GM12878 (cell line): ENCODE results near the gene TMED1. TPM values are rescaled to one million over a fixed set of nuclear protein-coding genes. Genes with fewer than 3 reads are reported as not detected.

Source experiments
- IKZF1 ChIP-seq: fragments of 450-650 bp; conservative IDR thresholded peaks from 2 replicates; pipeline ENCODE4 v1.6.1; 2017; ENCODE audit warnings: antibody characterized with exemption, mild to moderate bottlenecking
- LARP7 ChIP-seq: fragments of 450-650 bp; IDR thresholded peaks from 2 replicates; pipeline ENCODE4 v1.6.1; 2017; ENCODE audit warnings: mild to moderate bottlenecking
- MTA3 ChIP-seq: IDR thresholded peaks from 2 replicates; pipeline ENCODE4 v1.6.1; 2012; ENCODE audit warnings: low read length, inconsistent platforms, borderline replicate concordance
- NFYB ChIP-seq: IDR thresholded peaks from 2 replicates; pipeline ENCODE4 v1.6.1; 2011; ENCODE audit warnings: low read depth, mild to moderate bottlenecking, low read length, improper control_type of control experiment, moderate library complexity; ENCODE audit not compliant: insufficient read depth
- SMARCA5 ChIP-seq: fragments of 450-650 bp; IDR thresholded peaks from 2 replicates; pipeline ENCODE4 v1.6.1; 2017; ENCODE audit warnings: mild to moderate bottlenecking
- SREBF1 ChIP-seq: IDR thresholded peaks from 2 replicates; pipeline ENCODE4 v1.6.1; 2012; ENCODE audit warnings: mild to moderate bottlenecking, low read length
- TBL1XR1 ChIP-seq: IDR thresholded peaks from 2 replicates; pipeline ENCODE4 v1.6.1; 2012; ENCODE audit warnings: low read depth, low read length, improper control_type of control experiment
- ZBTB4 ChIP-seq: fragments of 450-650 bp; formaldehyde crosslinking; IDR thresholded peaks from 2 replicates; pipeline ENCODE4 v1.4.0; 2022; ENCODE audit warnings: mild to moderate bottlenecking, moderate library complexity
- polyA plus RNA-seq, 11 experiments: library from polyadenylated mRNA; depleted of rRNA in 4 of 11; unstranded in 6 of 11; stranded (reverse) in 5 of 11; fragments of >200 nt; fragmentation: Nextera tagmentation in 4 of 11; fragmentation: Illumina TruSeq in 1 of 11; extraction: Ambion mirVana in 4 of 11; extraction: Trizol in 1 of 11; gene quantifications; 1 replicate in 1 of 11; 2 replicates in 10 of 11; pipeline versions ENCODE4 v1.2.1 to v1.2.3, GENCODE V29; 2011 to 2016; ENCODE audit warnings: inconsistent platforms in 2 of 11, missing spikeins in 2 of 11, low read depth in 1 of 11
- total RNA-seq, 4 experiments: library from RNA; depleted of rRNA in 3 of 4; stranded (reverse); fragments of >200 nt in 3 of 4; fragmentation: Illumina TruSeq in 1 of 4; extraction: Trizol in 1 of 4; gene quantifications; 2 replicates each; pipeline versions ENCODE4 v1.2.1 to v1.2.3, GENCODE V29; 2013 to 2021
- TF ChIP-seq, protein P1 (sequence below): IDR thresholded peaks from 2 replicates; pipeline ENCODE4 v1.6.1; 2012; ENCODE audit warnings: mild to moderate bottlenecking, low read depth, low read length
- TF ChIP-seq, protein P2 (sequence below): fragments of 450-650 bp; IDR thresholded peaks from 2 replicates; pipeline ENCODE4 v1.6.1; 2018; ENCODE audit warnings: mild to moderate bottlenecking, low read depth, moderate library complexity; ENCODE audit not compliant: partially characterized antibody
- TF ChIP-seq, protein P3 (sequence below): fragments of 450-650 bp; formaldehyde crosslinking; IDR thresholded peaks from 2 replicates; pipeline ENCODE4 v1.4.0; 2020; ENCODE audit warnings: mild to moderate bottlenecking, moderate library complexity

TMED1 gene
- total and polyA plus RNA-seq, 10 of the 15 experiments (the other 5 are each of a cell fraction or from before 2014, with no cell fraction given) = 0.60 to 23.1 (median 12.3) TPM

DNA sequence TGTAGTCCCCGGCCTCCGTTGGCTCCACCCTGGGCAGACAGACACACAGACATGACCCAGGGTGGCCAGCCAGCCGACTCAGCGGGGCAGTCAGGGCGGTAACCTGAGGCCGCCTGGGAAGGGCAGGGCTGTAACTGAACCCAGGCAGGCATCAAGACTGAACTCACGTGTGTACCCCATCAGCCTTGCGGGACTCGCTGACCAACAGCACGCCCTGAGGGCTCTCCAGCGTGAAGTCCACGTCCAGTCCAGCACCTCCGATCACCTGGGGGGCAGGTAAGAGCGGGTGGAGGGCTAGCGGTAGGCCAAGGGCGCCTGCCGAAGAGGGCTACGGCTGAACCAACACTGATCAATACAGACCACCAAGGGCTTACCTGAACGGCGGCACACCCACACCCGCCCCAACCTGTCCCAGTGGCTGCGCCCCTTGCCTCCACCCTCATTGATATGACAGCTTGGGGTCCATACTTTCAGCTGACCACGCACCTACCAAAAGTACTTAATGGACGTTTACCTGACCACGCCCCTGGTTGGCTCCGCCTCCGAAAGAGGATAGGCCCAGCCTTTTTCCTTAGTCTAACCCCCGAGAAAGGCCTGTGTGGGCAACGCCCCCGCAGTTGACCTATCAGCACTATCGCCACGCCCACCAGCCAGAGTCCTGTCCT is 791 bp downstream of the TMED1 start (continued):
- TF ChIP-seq IKZF1 (no peak), LARP7 (peak; percentile 69; the same call in 1 of the 2 replicates), SMARCA5 (peak; percentile 86), MTA3 (peak; percentile 49; the same call in 1 of the 2 replicates), NFYB (peak; percentile 79), TBL1XR1 (no peak), ZBTB4 (no peak), SREBF1 (no peak)
- TF ChIP-seq, protein P1, sequence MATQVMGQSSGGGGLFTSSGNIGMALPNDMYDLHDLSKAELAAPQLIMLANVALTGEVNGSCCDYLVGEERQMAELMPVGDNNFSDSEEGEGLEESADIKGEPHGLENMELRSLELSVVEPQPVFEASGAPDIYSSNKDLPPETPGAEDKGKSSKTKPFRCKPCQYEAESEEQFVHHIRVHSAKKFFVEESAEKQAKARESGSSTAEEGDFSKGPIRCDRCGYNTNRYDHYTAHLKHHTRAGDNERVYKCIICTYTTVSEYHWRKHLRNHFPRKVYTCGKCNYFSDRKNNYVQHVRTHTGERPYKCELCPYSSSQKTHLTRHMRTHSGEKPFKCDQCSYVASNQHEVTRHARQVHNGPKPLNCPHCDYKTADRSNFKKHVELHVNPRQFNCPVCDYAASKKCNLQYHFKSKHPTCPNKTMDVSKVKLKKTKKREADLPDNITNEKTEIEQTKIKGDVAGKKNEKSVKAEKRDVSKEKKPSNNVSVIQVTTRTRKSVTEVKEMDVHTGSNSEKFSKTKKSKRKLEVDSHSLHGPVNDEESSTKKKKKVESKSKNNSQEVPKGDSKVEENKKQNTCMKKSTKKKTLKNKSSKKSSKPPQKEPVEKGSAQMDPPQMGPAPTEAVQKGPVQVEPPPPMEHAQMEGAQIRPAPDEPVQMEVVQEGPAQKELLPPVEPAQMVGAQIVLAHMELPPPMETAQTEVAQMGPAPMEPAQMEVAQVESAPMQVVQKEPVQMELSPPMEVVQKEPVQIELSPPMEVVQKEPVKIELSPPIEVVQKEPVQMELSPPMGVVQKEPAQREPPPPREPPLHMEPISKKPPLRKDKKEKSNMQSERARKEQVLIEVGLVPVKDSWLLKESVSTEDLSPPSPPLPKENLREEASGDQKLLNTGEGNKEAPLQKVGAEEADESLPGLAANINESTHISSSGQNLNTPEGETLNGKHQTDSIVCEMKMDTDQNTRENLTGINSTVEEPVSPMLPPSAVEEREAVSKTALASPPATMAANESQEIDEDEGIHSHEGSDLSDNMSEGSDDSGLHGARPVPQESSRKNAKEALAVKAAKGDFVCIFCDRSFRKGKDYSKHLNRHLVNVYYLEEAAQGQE = no peak
- TF ChIP-seq, protein P2, sequence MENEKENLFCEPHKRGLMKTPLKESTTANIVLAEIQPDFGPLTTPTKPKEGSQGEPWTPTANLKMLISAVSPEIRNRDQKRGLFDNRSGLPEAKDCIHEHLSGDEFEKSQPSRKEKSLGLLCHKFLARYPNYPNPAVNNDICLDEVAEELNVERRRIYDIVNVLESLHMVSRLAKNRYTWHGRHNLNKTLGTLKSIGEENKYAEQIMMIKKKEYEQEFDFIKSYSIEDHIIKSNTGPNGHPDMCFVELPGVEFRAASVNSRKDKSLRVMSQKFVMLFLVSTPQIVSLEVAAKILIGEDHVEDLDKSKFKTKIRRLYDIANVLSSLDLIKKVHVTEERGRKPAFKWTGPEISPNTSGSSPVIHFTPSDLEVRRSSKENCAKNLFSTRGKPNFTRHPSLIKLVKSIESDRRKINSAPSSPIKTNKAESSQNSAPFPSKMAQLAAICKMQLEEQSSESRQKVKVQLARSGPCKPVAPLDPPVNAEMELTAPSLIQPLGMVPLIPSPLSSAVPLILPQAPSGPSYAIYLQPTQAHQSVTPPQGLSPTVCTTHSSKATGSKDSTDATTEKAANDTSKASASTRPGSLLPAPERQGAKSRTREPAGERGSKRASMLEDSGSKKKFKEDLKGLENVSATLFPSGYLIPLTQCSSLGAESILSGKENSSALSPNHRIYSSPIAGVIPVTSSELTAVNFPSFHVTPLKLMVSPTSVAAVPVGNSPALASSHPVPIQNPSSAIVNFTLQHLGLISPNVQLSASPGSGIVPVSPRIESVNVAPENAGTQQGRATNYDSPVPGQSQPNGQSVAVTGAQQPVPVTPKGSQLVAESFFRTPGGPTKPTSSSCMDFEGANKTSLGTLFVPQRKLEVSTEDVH = no peak
- TF ChIP-seq, protein P3, sequence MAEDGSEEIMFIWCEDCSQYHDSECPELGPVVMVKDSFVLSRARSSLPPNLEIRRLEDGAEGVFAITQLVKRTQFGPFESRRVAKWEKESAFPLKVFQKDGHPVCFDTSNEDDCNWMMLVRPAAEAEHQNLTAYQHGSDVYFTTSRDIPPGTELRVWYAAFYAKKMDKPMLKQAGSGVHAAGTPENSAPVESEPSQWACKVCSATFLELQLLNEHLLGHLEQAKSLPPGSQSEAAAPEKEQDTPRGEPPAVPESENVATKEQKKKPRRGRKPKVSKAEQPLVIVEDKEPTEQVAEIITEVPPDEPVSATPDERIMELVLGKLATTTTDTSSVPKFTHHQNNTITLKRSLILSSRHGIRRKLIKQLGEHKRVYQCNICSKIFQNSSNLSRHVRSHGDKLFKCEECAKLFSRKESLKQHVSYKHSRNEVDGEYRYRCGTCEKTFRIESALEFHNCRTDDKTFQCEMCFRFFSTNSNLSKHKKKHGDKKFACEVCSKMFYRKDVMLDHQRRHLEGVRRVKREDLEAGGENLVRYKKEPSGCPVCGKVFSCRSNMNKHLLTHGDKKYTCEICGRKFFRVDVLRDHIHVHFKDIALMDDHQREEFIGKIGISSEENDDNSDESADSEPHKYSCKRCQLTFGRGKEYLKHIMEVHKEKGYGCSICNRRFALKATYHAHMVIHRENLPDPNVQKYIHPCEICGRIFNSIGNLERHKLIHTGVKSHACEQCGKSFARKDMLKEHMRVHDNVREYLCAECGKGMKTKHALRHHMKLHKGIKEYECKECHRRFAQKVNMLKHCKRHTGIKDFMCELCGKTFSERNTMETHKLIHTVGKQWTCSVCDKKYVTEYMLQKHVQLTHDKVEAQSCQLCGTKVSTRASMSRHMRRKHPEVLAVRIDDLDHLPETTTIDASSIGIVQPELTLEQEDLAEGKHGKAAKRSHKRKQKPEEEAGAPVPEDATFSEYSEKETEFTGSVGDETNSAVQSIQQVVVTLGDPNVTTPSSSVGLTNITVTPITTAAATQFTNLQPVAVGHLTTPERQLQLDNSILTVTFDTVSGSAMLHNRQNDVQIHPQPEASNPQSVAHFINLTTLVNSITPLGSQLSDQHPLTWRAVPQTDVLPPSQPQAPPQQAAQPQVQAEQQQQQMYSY (CRISPR knock-in tag) = no peak
